NCI-H69 (cell line): Measurements from ENCODE around the gene B3GAT1.

Experiments
- DNase-seq: peaks from one replicate; lab custom pipeline; 2025; lab: John Stamatoyannopoulos, UW

Gene B3GAT1

GRCh38 chr11:134390706-134391569, 21.1 kb downstream of the B3GAT1 start:
- DNase-seq = peak; percentile 73

GRCh38 chr11:134389464-134390180, 22.4 kb downstream of the B3GAT1 start:
- DNase-seq = no peak

- DNase-seq = peak; percentile 47
These were observed 23.5 kb downstream of the B3GAT1 start for GRCh38 chr11:134388590-134388989.

- no peak for DNase-seq
These were observed 24.5 kb downstream of the B3GAT1 start for GRCh38 chr11:134387501-134387900.

- peak; percentile 14 for DNase-seq
These were observed 25.1 kb downstream of the B3GAT1 start for GRCh38 chr11:134386945-134387344.

GRCh38 chr11:134385774-134386565, 26.1 kb downstream of the B3GAT1 start:
- peak; percentile 93 for DNase-seq

- DNase-seq = no peak
These were observed 26.9 kb downstream of the B3GAT1 start for GRCh38 chr11:134385171-134385570.

- DNase-seq = no peak
These were observed 27.6 kb downstream of the B3GAT1 start for GRCh38 chr11:134384406-134384805.

GRCh38 chr11:134383576-134384221, 28.3 kb downstream of the B3GAT1 start:
- no peak for DNase-seq

GRCh38 chr11:134382830-134383229, 29.2 kb downstream of the B3GAT1 start:
- no peak for DNase-seq

- no peak for DNase-seq
These were observed 29.8 kb downstream of the B3GAT1 start for GRCh38 chr11:134382257-134382656.

- DNase-seq = no peak
These were observed 31.3 kb downstream of the B3GAT1 start for GRCh38 chr11:134380785-134381184.

GRCh38 chr11:134380229-134380628, 31.8 kb downstream of the B3GAT1 start:
- no peak for DNase-seq

- no peak for DNase-seq
These were observed 32.8 kb downstream of the B3GAT1 start for GRCh38 chr11:134379241-134379640.

- no peak for DNase-seq
These were observed 34.2 kb downstream of the B3GAT1 start for GRCh38 chr11:134377876-134378275.

- no peak for DNase-seq
These were observed 35.7 kb downstream of the B3GAT1 start for GRCh38 chr11:134376150-134376921.

GRCh38 chr11:134374891-134375550, 37.0 kb downstream of the B3GAT1 start:
- DNase-seq = no peak

GRCh38 chr11:134374171-134374570, 37.9 kb downstream of the B3GAT1 start:
- DNase-seq = no peak

- DNase-seq = no peak
These were observed 38.4 kb downstream of the B3GAT1 start for GRCh38 chr11:134373591-134374052.

GRCh38 chr11:134372961-134373360, 39.1 kb downstream of the B3GAT1 start:
- peak; percentile 12 for DNase-seq
